Activated CD4-positive, CD25-positive, alpha-beta regulatory T cell treated with anti-CD3 and anti-CD28 coated beads, Interleukin-2, amount 50 U/mL, for 72 hours (primary cell): Measurements from ENCODE around the gene LAMC2.

ENCODE experiments used
- DNase-seq: peaks from one replicate; pipeline ENCODE4 v3.0.0; 2021

Gene LAMC2

DNA sequence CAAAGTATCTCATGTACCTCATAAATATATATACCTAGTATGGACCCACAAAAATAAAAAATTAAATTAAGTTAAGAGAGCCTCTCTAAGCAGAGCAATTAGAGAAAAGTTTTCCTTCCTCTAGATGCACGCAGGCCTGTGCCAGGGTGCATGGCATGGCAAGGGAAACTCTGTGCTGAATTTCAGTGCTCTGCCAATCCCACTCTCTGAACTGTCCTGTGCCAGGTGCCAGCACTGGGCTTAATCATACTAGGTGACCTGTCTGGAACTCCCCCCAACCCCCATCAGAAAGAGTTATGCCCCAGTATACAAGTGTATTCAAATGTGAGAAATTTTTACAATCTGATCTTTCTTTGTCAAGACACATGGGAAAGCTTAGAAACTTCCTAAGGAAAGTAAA, 10.4 kb upstream of the LAMC2 start:
- no peak for DNase-seq

DNA sequence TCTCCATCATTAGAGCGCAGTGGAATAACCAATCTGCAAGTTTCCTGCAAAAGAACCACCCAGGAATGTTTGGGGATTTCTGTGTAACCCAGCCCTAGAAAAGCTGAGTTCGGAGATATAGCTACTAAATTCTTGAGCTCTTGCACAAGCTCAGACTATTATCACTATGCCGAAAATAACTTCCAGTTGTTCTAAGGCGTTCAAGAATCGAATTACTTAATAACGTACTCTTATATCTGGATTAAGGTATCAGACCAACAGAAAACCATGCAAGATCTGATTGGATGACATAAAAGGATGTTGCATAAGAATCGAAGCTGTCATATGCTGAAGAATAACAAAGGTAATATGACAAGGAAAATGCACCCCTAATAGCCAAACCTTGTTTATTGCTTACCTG, 7.5 kb upstream of the LAMC2 start:
- no peak for DNase-seq

DNA sequence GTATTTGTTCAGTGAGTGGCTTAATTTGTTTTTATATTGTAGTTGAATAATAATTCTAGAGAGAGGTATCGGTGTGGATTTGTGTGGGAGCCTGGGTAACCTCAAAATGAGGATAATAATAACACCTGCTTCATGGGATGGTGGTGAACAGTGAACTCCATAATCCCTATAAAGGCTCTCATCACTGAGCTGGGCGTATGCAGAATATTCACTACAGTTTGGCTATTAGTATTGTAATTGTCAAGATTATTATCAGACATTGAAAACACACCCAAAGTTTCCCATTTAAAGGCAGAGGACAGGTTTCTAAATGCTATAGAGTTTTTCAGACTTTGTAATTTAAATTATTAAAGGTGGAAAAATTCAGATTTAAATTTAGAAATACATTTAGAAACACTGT, 7.0 kb upstream of the LAMC2 start:
- DNase-seq: no peak

DNA sequence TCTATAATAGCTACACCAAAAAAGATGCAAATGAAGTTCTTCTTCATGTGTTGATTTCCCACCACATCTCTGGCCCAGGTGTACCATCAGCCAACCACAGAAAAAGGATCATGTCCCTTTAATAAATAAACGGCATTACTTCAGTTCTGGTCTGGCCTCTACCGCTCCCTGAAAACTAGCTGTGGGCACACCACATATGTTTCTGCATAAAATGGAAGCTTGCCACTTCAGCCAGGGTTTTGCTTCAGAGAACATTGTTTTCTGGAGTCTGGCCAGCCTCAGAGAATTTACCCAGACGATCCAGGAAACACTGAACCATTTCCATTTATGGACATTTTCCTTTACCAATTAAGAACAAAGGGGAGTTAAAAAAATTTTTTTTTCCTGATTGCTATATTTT, 5.8 kb upstream of the LAMC2 start:
- DNase-seq: no peak

DNA sequence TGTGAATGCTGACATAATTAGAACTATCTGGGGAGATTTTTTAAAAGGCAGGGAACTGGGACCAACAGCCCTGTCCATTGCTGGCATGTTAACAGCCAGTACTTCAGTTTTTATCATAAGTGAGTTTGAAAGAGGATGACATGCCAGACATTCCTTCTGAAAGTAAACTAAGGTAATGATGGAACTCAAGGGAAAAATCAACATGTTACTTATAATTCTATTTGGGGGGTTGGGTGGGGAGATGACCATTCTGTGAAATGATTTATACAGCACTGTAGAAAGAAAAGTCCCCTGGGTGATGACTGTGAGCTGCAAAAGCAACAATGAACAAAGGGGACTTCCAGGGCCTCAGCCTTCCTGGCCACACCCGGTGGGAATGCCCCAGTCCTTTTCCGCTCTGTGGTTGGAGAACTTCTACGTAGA, 5.4 kb upstream of the LAMC2 start:
- DNase-seq: no peak

DNA sequence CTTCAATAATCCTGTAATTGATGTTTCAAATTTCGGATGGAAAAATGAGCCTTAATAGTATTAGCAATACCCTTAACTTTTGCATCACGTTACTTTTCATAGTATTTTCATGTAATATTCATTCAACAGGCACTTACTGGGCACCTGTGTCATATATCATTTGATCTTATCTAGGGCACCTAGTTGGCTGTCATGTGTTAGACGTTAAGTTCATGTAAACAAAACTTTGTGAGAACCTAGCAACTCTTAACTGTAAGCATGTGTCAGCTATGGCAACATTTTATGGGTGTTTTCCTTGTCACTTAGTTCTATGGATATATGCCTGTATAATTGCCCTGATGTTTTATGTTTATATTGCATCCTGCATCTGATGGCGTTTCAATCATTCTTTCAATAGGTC, 777 bp downstream of the LAMC2 start:
- no peak for DNase-seq

DNA sequence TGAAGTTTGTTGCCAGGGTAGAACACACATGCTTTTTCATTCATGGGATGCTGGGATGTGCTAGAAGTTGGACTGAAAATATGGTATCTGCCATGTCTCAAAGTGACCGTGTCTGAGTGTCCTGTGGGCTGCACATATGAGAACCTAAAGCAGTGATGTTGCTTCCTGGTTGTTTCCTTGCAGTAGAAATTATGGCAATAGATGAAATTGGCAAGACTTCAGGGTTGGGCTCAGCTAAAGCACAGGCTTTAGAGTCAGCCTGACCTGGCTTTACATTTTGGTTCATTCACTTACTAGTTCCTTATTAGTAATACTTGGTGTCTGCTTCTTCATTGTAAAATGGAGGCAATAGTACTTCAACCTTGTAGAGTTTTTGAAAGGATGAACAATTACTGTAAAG, 2.2 kb downstream of the LAMC2 start:
- DNase-seq: no peak

DNA sequence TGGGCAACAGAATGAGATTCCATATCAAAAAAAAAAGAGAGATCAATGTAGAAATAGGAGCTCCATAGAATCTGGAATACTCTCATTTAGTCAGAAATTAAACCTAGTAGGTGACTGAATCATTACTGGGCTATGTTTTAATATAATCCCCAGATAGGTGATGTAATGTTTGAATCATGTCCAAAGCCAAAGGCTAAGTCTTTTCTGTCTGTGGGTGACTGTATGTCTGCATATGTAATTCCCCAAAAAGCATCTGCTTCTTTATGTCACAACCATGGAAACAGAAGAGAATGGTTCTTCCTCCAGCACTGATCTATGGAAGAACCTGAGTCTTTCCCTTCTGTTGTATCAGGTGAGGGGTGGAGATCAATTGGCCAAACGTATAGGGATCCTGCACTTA, 5.8 kb downstream of the LAMC2 start:
- DNase-seq: no peak

DNA sequence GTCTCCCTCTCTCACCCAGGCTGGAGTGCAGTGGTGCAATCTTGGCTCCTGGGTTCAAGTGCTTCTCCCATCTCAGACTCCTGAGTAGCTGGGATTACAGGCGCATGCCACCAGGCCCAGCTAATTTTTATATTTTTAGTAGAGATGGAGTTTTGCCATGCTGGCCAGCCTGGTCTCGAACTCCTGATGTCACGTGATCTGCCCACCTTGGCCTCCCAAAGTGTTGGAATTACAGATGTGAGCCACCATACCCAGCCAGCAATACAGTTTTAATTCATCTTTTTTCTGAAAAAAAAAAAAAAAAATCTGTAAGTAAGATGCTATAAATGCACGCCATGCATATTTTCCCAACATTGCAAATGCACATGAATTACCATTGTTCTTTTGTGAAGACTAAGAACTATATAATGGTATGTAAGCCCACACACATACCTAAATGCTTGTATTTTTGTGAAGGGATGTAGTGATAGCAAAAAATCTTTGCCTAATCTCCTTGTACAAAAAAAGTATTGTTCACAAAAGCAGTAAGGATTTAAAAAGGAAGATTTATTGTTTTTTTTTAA, 8.0 kb downstream of the LAMC2 start:
- no peak for DNase-seq

DNA sequence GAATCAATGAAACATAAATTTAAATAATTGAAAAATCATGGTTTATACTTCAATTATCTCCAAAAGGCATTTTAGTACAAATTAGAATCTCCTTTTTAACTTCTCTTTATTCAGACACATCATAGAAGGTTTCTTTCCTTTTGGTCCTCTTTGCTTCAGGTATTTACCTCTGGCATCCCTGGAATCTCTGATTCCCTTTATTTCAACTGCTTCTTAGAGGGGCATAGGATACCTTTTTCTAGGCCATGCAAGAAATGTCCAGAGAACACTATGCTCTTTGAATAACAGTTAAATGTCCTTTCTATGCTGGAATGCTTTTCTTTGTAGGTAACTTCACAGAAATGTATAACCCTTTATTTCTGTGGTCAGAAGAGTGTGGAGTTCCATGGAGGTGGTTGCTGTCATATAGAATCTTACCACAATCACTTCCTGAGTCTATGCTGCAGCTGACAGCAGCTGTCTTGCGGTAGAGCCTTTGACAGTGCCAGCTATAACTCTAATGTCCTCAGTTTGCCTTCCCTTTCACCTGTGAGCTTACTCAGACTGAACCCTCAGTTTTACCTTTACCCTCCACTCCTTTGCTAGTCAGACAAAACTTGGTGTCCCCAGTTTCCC, 8.6 kb downstream of the LAMC2 start:
- DNase-seq: no peak

DNA sequence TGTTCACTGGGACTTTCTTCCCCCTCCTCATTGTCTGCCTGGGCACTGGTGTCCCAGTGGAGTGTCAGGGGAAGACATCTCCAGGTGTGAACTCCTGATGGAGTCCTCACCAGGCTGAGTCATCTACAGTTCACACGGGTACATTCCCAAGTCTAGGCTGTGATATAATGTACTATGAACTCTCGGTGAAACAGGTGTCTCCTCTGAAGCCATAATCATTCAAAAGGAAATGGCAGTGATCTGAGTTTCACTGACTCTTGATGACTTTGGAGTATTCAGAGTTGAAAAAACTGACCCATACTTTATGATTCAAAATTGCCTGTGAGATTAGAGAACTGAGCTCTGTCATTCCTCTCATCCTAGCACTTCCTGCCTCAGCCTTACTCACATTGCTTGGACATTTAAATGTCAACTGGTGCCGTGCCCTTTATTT, 9.1 kb downstream of the LAMC2 start:
- DNase-seq: no peak

DNA sequence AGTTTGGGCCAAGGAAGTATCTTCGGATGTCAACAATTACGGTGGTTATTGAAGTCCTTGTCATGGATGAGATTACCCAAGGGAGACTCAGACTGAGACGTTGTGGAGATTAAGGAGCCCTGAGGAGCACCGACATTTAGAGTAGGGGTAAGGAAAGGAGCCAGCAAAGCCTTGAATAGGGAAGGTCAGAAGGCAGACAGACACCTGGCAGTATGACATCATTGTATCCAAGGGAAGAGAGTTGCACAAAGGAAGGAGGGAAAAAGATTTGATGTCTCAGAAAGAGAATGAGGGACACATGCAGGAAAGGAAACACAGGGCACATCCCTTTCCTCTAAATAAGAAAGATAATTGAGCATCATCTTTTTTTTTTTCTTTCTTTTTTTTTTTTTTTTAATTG, 11.7 kb downstream of the LAMC2 start:
- DNase-seq: no peak

DNA sequence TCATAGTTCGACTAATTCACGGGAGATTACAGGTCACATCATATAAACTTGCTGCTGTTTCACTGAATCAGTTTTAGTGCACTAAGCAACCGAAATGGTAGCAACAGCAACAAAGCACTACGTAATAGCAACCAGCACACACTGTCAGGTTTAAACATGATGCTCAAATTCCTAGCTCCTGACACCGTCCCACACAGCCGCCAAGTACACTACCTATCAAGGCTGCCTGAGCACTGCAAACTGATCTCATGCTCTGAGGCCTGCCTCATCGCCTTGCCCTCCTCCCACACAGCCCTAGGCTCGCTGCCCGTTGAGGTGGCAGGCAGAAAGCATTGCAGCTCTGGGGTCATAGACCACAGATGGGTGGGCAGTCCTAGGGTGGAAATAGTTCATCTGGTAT, 12.4 kb downstream of the LAMC2 start:
- DNase-seq: no peak

DNA sequence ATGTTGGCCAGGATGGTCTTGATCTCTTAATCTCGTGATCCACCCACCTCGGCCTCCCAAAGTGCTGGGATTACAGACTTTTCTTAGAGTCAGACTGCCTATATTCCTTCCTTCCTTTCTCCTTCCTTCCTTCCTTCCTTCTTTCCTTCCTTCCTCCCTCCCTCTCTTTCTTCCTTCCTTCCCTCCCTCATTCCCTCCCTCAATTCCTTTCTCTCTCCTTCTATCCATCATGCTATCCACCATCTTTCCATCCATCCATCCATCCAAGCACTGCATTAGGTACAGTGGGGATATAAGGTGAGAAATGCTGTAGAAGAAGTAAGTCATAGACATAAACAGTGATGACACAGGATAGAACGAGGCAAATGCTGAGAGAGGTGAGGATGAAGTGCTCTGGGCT, 13.2 kb downstream of the LAMC2 start:
- DNase-seq: no peak

DNA sequence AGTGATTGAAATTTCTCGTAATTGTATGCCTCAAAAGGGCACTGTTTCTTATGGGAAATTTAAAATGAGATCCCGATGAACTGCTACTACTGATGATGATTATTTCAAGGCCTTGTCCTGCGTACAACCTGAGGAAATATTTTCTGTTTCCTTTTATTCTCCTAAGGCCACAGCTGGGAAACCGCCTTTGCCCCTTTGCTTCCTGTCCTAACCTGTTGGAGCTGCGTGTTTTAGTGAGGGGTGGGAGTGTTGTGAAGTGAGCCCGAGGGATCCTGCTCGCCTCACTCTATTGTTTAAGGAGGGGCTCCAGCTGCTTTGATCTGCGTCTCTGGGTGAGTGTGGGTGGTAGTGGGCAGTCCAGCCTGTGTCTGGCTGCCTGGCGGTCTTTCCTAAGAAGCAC, 14.4 kb downstream of the LAMC2 start:
- no peak for DNase-seq

DNA sequence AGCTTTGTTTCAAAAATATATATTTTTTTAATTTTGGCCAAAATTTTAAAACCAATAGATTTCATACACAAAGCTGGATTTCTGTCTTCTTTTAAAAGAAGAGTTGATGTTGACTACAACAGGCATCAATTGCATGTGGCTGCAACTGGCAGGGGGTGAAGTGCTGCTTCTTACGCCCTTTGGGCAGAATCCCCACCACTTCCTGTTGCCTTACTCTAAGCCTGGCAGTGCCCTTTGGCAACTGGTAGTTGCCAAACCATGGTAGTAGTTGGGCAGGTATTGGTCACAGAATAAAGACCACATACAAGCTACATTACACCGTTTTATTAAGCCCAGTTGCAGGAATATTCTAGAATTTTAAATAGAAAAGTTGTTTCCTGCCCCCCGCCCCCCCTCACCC, 17.0 kb downstream of the LAMC2 start:
- no peak for DNase-seq

DNA sequence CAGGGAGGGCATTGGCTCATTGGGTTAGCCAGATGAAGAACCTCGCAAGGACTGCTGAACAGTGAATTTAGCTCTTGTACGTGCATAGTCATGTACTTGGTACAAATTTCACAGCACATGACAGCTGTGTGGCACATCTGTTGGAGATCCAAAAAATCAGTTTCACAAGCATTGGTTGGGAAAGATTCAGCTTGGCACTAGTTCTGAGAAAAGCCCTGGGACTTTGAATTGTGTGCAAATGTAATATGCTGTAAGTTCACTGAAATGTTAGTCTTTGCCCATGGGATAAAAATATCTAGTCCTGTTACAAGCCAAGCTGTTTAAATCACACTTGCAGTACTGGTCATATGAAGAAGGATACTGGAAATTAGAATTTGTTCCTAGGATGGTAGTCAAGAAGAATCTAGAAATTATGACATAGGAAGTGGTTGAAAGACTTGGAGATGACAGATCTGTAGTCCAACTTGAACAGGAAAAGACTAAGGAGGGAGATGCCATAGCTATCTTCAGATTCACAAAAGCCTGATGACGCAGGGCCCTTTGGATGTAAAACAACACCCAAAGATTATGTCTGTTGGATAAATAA, 19.2 kb downstream of the LAMC2 start:
- no peak for DNase-seq

DNA sequence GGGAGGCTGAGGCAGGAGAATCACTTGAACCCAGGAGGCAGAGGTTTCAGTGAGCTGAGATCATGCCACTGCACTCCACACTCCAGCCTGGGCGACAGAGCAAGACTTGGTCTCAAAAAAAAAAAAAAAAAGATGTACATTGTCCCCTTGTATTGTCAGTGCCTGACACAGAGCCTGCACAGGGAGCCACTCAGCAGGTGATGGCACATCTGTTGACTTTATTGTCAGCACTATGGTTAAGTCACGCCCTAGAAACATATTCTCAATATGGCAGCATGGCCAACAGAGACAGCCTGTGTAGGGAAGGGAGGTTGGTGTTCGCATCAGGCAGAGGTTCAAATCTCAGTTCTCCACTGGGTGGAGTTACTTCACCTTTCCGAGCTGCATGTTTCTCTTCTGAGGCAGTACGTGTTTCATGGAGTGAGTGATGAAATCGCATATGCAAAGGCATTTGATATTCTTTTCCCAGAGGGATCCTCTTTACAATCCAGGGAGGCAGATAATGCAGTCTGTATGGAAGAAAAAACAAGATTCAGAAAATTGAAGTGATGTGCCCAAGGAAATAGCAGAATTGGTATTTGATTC, 20.6 kb downstream of the LAMC2 start:
- DNase-seq: no peak

DNA sequence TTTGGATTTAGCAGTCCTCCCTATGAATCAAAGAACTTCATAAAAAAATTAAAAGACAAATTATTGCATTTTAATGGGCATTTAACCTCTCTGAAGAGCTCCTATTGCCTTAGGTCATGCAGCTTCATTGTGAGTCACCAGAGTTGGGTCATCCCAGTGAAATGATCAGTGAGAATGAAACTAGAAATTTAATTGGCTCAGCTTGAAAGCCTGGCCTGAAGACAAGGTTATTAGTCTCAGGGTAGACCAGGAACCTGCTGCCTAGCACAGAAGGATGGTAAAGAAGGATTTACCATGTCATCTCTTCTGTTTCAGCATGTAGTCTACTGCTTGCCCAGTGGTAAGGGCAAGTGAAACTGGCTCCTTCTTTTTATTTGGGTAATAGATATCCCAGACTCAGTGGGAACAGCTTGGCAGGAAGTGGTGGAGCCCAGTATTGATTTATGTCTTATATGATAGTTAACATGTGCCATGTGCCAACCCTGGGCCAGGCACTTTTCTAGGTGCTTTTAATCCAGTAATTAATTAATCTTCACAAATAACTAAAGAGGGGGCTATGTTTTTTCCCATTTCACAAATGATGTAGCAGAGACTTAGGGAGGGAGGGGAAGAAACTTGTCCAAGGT, 23.6 kb downstream of the LAMC2 start:
- DNase-seq: no peak

DNA sequence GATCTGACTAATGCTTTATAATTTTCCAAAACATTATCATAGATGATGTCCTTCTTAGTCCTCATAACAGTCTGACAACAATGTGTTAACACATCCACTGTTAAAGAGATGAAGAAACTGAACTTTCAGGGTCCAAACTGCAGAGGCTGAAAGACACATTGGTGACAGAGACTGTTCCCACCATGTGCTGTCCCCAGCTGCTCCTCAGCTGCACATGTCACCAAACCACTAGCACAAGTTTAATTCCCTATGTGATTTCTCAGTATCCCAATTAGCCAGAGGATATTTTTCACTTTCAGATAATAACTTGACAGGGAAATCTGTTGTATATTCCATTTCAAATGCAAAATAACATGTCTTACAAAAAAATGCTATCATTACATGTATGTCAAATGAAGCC, 24.6 kb downstream of the LAMC2 start:
- DNase-seq: no peak

DNA sequence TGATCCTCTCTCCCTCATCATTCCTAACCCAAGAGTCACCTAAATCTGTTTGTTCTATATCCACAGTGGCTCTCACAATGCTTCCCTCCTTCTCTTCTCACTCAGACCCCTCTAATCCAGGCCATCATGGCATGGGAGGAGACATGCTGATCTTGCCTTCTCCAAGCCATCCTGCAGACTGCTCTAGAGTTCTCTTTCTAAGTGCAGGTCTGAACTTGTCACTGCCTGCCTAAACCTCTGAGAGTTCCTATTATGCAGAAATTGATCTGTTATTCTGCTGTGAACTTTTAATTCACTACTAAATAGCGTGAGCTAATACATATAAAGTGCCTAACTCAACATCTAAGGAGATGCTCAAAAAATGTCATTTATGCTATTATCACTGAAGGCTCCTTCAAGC, 26.8 kb downstream of the LAMC2 start:
- DNase-seq: no peak

DNA sequence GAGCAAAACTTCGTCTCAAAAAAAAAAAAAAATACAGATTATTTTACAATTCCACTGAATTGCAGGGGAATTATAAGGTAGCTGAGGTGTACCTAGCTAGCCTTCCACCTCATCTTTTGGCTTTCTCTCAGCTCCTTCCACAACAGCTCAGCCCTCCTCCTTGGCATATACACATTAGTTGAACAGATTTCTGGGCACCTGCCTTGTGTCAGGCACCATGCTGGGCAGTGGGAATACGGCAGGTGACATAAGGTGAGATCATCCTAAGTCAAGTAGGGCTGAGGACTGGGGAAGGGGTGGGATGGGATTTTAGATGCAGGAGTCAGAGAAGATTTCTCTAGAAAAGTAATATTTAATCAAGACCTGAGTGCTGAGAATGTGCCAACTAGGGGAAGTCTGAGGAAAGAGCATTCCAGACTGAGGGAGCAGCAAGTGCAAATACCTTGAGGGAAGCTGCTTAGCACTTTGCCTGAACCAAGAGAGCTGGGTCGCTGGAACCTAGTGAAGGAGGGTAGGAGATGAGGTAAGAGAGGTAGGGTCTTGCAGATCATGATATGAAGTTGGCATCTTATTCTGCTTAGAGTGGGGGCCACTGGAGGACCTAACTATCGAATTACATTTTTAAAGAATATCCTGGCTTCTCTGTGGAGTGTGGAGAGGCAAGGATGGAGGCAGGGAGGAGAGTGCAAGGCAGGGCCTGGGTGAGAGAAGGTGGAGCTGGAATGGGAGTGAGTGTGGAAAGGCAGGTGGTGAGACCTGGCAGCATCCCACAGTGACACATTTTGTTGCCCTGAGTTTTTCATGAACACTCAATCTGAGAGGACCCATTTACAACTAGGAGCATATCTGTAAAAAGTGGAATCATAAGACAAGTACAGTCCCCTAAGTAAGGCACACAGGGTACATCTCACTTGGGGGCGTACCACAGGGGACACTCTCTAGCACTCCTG, 28.2 kb downstream of the LAMC2 start:
- DNase-seq: no peak
